Nephron progenitor cell (in vitro differentiated cells): ENCODE data around the gene SYPL1.

Experiments
- DNase-seq: peaks from one replicate; pipeline ENCODE4 v3.0.0; 2021
- H3K27ac Mint-ChIP-seq: 2 replicates; pipeline ENCODE4 v1.8.0; 2021; ENCODE audit warnings: mild to moderate bottlenecking, moderate library complexity, mixed read lengths
- H3K27me3 Mint-ChIP-seq: 2 replicates; pipeline ENCODE4 v1.8.0; 2021; ENCODE audit warnings: mild to moderate bottlenecking, low read depth, mixed read lengths; ENCODE audit not compliant: poor library complexity
- H3K36me3 Mint-ChIP-seq: 2 replicates; pipeline ENCODE4 v1.8.0; 2021; ENCODE audit warnings: low read depth, mixed read lengths
- H3K4me1 Mint-ChIP-seq: 2 replicates; pipeline ENCODE4 v1.8.0; 2021; ENCODE audit warnings: mixed read lengths
- H3K4me3 Mint-ChIP-seq: 2 replicates; pipeline ENCODE4 v1.8.0; 2021; ENCODE audit warnings: mild to moderate bottlenecking, moderate library complexity, mixed read lengths
- H3K9me3 Mint-ChIP-seq: 2 replicates; pipeline ENCODE4 v1.8.0; 2021; ENCODE audit warnings: mild to moderate bottlenecking, moderate library complexity, mixed read lengths
- CTCF ChIP-seq: fragments of 200-600 bp; sonication (generic); IDR thresholded peaks from 2 replicates; pipeline ENCODE4 v1.5.0; 2021; ENCODE audit warnings: antibody characterized with exemption

Gene SYPL1

DNA sequence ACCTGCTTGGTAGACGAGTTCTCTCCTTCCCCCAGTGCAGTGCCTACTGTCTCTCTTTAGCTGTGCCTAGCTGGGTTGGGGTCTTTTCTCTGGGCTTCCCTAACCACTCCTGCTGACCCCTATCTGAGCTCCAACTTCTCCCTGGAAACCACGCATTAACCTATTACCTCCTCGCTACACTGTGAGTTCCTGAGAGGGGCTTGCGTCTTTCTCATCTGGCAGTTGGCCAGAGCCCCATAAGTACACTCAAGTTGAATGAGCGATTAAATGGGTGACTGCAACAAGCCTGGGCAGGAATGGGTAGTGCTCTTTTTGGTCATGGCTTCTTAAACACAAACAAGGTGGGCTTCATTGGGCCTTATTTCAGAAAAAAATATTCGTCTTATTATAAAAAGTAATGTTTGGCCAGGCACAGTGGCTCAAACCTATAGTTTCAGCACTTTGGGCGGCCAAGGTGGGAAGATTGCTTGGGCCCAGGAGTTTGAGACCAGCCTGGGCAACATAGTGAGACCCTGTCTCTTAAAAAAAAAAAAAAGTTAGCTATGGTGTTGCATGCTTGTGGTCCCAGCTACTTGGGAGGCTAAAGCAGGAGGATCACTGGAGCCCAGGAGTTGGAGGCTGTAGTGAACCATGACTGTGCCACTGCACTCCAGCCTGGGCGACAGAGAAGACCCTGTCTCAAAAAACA, 41.4 kb downstream of the SYPL1 start:
- Mint-ChIP-seq H3K27me3 (no peaks in the 10 kb centered on the region), H3K27ac (no peak overlapping the region), H3K9me3 (no peaks in the 10 kb centered on the region), H3K4me3 (no peak overlapping the region), H3K36me3 (no peaks in the 10 kb centered on the region), H3K4me1 (peaks cover 95% of the 10 kb centered on the region)
- DNase-seq: no peak
- no peak for TF ChIP-seq CTCF

DNA sequence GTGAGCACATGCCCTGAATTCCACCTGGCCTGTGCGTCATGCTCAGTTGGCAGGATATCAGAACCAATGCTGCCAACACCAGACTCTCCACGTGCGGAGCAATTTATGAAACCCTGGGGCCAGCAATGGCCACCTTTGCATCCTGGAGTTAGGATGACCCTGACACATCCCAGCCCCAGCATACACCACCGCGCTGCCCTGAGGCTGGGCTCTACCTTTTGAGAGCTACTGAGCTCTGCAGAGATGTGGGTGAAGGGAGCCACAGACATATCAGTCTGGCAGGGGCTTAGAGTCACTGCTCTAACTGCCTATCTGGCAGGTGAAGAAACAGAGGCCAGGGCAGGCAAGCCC, 41.9 kb downstream of the SYPL1 start:
- Mint-ChIP-seq H3K4me3 (no peak overlapping the region), H3K27ac (no peak overlapping the region), H3K36me3 (no peaks in the 10 kb centered on the region), H3K27me3 (no peaks in the 10 kb centered on the region), H3K4me1 (peaks cover 97% of the 10 kb centered on the region), H3K9me3 (no peaks in the 10 kb centered on the region)
- no peak for TF ChIP-seq CTCF
- DNase-seq: no peak

DNA sequence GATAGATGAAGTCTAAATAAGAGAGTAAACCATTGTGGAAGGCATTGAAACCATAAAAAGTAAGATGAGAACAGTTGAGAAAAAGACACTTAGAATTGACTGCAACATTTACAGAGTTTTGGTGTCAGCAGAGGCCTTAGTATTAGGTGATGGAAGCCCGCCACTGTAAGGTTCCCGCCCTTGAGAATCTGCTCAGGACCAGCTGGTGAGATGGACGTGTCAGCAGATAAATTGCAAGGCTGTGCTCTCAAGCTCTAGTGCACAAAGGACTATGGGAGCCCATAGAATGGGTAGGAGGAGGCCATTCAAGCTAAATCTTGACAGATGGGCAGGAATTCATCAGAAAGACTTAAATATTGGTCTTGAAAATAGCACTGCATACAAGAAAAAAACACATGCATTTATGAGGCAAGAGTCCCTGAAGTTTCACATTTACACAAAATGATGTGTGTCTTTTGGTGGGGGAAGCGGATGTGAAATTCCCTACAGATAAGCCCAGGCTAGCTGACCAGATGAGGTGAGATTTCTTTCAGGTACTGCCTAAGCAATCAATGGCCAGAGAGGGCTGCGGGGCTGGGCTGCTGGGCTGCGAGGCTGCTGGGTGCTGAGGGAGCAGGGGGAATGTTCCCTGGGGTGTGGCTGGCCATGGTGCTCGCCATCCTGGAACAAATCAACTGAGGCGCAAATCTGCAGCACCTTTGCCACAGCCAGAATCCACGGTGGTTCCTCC, 42.5 kb downstream of the SYPL1 start:
- peaks cover 99% of the 10 kb centered on the region for H3K4me1 Mint-ChIP-seq
- no peak overlapping the region for H3K4me3 Mint-ChIP-seq
- DNase-seq: no peak
- H3K27ac Mint-ChIP-seq: peak overlapping the region; percentile 94
- H3K36me3 Mint-ChIP-seq: no peaks in the 10 kb centered on the region
- H3K9me3 Mint-ChIP-seq: no peaks in the 10 kb centered on the region
- TF ChIP-seq CTCF: no peak
- no peaks in the 10 kb centered on the region for H3K27me3 Mint-ChIP-seq

GRCh38 chr7:106068986-106069385, 43.1 kb downstream of the SYPL1 start:
- no peak for DNase-seq
- Mint-ChIP-seq H3K27ac (peak overlapping the region; percentile 4), H3K9me3 (no peaks in the 10 kb centered on the region), H3K27me3 (no peaks in the 10 kb centered on the region), H3K36me3 (no peaks in the 10 kb centered on the region), H3K4me1 (peaks cover 99% of the 10 kb centered on the region), H3K4me3 (no peak overlapping the region)
- no peak for TF ChIP-seq CTCF

DNA sequence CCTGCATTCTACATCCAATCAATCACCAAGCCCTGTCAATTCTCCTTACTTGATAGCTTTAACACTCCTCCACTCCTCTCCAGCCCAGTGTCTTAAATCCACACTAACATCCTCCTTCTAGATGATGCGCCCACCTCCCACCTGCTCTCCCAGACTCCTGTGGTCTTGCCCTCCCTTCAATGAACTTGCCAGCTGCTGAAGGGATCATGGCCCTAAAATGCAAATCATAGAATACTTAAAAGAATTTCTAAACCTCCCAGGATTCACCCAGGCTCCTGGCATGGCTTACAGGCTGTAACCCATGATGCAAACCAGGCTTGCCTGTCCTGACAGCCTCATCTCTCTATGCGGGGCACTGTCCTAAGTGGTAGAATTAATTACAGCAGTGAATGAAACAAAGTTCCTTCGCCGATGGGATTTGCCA, 43.6 kb downstream of the SYPL1 start:
- Mint-ChIP-seq H3K36me3 (no peaks in the 10 kb centered on the region), H3K27ac (peak overlapping the region; percentile 40), H3K4me3 (no peak overlapping the region), H3K4me1 (peaks cover 99% of the 10 kb centered on the region), H3K27me3 (no peaks in the 10 kb centered on the region), H3K9me3 (no peaks in the 10 kb centered on the region)
- TF ChIP-seq CTCF: no peak
- DNase-seq: peak; percentile 21

- H3K4me1 Mint-ChIP-seq: peaks cover 99% of the 10 kb centered on the region
- no peaks in the 10 kb centered on the region for H3K36me3 Mint-ChIP-seq
- DNase-seq: no peak
- H3K27me3 Mint-ChIP-seq: no peaks in the 10 kb centered on the region
- no peak overlapping the region for H3K4me3 Mint-ChIP-seq
- peak overlapping the region; percentile 18 for H3K27ac Mint-ChIP-seq
- TF ChIP-seq CTCF: no peak
- H3K9me3 Mint-ChIP-seq: no peaks in the 10 kb centered on the region
These were observed 44.4 kb downstream of the SYPL1 start for GRCh38 chr7:106067678-106068077.
